IPS DF 19.7 (cell line): ENCODE data around the gene MEX3D.

ENCODE experiments used
- DNase-seq: peaks from one replicate; pipeline ENCODE4 v3.0.0-alpha.2; 2013; ENCODE audit warnings: low read depth, low spot score

Gene MEX3D

GRCh38 chr19:1593501-1593772 lies 25.3 kb upstream of the MEX3D start:
- no peak for DNase-seq

DNA sequence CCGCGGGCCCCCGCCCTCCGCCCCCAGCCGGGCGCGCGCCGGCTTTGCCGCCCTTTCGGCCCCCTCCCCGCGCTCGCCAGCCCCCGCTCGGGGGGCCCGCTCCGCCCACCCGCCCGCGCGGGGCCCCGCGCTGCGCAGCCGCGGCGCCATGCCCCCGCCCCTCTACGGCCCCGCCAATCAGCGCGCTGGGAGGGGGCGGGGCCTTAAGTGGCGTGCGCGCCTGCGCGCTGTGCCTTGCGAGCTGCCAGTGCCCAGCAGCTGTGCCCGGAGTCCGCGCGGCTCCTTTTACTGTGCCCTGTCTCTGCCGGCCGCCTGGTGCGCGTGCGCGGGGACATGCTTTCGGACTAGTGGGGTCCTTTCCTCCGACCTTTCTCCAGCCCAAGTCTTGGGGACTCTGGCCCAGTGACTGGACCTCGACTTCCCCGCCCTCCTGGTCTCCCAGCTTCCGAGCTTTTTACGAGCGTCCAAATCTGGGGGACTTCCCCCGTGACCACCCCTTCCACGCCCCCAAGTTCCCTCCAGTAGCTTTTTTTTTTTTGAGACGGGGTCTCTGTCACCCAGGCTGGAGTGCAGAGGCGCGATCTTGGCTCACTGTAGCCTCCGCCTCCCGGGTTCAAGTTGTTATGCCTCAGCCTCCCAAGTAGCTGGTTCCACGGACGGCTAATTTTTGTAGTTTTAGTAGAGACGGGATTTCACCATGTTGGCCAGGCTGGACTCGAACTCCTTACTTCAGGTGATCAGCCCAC lies 24.8 kb upstream of the MEX3D start, which contains the start of gene MBD3:
MBD3 (minus strand) TSS at position 111 of the 746 bp plus-strand sequence. CDS start 234 bp downstream, outside the sequence.
- peak; percentile 30 for DNase-seq

- no peak for DNase-seq
These were observed 24.1 kb upstream of the MEX3D start for GRCh38 chr19:1592024-1592754.

DNA sequence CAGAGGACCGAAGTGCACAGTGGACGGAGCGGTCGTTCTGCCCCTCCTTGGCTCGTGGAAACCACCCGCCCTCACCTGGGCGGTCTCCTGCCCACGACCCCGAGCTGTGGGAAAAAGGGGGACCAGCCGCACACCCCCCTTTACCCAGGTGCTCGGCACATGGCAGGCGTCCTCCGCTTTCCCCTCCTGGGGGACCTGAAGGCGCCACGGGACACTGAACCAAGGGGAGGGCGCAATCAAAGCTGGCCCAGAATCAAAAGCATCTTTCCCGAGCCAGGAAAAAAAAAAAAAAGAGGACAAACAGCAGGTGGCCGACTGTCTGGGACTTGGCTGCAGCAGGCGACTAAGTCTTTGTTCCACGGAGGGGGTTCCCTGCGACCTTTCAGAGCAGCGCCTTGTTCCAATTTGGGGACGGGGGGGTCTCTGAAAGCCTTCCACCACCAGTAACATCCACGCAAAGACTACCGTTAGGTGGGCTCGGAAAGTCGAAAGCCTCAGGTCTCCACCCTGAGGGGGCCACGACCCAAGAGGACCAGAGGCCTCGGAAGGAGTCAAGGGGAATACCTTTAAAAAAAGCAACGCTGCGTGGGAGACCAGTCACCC lies 23.4 kb upstream of the MEX3D start:
- DNase-seq, result no peak

GRCh38 chr19:1590641-1591397 lies 22.7 kb upstream of the MEX3D start:
- no peak for DNase-seq

DNA sequence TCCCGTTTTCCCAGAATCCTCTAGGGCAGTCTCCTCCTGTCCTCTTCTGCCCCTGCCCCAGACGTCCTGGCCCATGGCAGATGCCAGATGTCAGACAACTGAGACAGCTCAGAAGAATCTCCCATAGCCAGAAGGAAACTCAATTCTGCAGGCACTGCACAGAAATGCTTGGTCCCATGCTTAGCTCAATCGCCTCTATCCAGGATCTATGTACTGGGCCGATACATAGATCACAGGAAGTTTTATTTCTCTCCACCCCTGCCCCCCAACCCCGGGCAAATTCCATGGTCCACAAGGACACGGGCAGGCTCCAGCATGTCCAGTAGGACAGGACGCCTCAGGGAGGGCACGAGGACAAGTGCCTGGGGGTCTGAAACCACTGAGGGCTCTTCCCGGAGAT lies 19.7 kb upstream of the MEX3D start:
- no peak for DNase-seq

- no peak for DNase-seq
These were observed 17.1 kb upstream of the MEX3D start for GRCh38 chr19:1585243-1585580.

GRCh38 chr19:1584500-1585242 lies 16.5 kb upstream of the MEX3D start:
- DNase-seq, result no peak

DNA sequence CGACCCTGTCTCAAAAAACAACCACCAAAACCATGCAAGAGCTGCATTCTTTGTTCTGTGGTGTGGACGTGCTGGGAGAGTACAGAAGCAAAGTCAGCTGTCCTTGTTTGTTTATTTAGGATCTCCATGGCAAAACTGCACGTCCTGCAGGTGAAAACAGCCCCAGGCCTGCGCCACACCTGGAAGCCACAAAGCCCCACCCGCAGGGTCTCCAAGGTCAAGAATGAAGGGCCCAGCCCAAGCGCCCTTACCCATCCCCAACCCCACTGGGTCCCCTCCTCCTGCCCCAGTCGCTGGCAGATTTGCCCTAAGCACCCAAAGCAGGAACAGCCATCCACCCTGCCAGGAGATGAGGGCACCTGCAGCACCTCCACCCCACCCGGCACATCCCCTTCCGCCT lies 14.1 kb upstream of the MEX3D start:
- no peak for DNase-seq

- DNase-seq, result no peak
These were observed 12.8 kb upstream of the MEX3D start for GRCh38 chr19:1580957-1581356.

DNA sequence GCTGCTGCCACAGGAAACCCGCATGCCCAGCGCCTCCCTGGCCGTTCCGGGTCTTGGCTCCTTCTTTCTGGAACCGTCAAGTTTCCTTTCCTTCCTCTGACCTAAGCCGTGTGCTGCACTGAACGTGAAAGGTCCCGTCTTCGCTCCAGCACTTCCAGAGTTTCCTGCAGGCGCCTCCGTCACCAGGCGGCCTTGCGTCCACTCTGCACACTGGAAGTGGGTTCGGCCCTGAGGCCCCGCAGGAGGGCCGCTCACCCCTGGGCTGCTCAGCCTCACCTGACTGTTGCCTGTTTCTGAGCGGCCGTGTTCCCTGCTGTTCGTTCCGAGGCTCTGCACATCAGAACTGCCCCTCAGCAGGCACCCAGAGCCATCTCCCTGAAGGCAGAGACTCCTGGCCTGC lies 12.3 kb upstream of the MEX3D start:
- no peak for DNase-seq

- no peak for DNase-seq
These were observed 11.1 kb upstream of the MEX3D start for GRCh38 chr19:1579222-1579621.

- DNase-seq, result no peak
These were observed 9.9 kb upstream of the MEX3D start for GRCh38 chr19:1577929-1578618.

DNA sequence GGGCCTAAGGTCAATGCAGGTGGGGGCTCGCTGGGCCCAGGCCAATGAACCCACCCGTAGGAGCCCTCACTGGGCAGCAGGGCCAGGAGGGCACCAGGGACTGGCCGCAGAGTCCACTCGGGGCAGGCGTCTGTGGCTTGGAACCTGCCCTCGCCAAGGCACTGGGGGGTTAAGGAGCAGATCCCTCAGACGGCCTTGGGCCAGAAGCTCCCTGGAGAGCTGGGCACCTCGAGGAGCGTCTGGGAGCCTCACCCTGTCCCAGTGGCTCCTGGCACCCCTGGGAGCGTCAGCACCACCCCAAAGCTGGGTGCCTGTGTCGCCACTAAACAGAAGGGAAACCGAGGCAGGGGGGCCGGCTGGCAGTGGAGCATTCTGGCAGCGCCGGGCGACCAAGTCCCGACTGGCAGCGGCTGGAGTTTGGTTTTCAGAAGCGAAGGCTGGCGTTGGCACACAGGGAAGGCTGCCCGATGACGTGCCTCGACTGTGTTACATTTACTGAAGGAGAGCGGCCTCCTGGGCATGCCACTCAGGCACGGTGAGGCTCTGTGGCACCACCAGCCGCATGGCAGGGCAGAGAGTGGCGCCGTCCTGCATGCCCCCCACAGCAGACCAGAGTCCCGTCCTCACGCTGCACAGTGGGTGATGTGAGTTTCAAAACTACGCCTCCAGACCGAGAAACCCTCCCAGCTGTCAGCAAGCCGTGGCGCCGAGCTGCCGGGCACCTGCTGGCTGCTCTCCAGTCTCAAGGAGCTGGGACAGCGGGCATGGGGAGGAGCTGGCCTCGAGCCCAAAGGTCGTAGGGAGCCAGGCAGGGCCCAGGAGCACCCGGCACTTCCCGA lies 9.2 kb upstream of the MEX3D start:
- no peak for DNase-seq

- no peak for DNase-seq
These were observed 8.3 kb upstream of the MEX3D start for GRCh38 chr19:1576242-1577089.

DNA sequence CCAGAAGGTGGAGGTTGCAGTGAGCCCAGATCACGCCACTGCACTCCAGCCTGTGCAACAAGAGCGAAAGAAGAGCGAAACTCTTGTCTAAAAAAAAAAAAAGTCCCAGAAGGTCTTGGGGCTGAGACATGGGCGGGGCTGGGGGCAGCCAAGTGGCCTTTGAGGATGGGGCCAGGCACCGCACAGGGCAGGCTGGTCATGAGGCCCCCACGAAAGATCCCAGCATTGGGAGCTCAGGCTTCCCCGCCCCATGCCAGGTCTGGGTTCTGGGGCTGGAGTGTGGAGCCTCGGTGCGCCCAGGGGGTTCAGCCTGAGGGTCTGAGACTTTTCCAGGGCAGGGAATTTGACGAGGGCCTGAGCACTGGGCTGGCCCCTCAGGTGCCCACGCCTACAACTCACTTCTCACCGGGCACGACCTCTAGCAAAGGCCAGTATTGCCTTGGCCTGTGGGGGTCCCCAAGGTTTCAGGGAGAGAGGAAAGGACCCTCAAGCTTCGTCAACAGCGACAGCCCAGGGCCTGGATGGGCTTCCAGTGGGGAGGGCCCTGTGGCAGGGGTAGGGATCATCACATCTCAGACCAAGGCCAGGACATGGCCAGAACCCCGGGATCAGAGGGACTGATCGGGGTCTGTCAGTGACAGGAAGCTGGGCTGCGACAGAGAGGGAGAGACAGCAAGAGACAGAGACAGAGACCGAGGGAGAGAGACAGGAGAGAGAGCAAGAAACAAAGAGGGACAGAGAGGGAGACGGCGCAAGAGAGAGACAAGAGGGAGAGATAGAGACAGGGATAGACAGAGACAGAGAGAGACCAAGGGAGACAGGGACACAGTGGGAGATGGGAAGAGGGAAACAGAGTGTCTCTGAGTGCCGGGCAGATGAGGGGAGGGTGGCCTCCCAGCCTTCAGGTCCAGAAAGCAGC lies 7.5 kb upstream of the MEX3D start:
- no peak for DNase-seq

DNA sequence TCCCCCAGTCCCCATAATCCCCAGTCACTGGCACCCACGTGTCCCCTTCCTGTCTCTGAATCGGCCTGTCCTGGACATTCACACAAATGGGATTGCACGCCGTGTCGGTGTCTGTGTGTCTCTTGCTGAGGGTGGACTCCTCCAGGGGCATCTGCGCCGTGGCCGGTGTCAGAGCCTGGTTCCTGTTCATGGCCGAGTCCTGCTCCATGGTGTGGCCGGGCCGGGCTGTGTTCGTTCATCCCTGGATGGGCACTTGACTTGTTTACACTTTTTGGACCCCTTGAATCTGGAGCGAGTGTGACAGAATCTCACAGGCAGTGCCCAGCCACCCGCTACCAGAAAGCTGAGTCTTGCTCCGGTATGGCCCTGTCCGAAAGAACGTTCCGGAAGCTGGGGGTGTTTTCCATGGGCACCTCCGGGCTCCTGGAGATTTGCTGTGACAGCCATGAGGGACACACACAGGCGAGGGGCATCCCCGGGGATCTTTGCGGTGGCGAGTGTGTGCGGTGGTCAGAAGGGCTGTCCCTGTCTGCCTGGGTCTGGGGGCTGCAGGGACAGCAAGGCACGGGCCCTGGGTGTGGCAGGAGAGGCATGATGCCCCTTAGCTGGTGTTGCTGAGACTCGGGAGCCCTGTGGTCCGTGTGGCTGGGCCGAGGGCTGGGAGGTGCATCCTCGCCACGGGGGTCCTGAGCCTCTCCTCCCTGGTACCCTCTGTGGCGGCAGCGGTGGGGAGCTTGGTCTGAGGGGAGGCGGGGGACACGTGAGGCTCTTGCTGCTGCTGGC lies 6.4 kb upstream of the MEX3D start:
- DNase-seq, result no peak
